Transverse colon (tissue), 4 donors: ENCODE measurements around the gene JPH3.

Experiments
- CTCF ChIP-seq, 5 experiments: fragments of 200-600 bp in 3 of 5; fragments of 450-650 bp in 2 of 5; sonication (generic) in 3 of 5; IDR thresholded peaks; 1 replicate in 2 of 5; 2 replicates in 3 of 5; pipeline ENCODE4 v1.5.1; 2016 to 2017; ENCODE audit warnings: antibody characterized with exemption in 5 of 5, inconsistent platforms in 3 of 5, mild to moderate bottlenecking in 2 of 5, moderate library complexity in 1 of 5
- POLR2A ChIP-seq: fragments of 450-650 bp; IDR thresholded peaks from one replicate; pipeline ENCODE4 v1.6.1; 2016; ENCODE audit warnings: antibody characterized with exemption, mild to moderate bottlenecking, moderate library complexity
- POLR2AphosphoS5 ChIP-seq, 3 donors: sonication (generic); formaldehyde crosslinking; IDR thresholded peaks; one replicate each; pipeline ENCODE4 v1.6.1; 2016; ENCODE audit warnings: antibody characterized with exemption in 3 of 3

DNA sequence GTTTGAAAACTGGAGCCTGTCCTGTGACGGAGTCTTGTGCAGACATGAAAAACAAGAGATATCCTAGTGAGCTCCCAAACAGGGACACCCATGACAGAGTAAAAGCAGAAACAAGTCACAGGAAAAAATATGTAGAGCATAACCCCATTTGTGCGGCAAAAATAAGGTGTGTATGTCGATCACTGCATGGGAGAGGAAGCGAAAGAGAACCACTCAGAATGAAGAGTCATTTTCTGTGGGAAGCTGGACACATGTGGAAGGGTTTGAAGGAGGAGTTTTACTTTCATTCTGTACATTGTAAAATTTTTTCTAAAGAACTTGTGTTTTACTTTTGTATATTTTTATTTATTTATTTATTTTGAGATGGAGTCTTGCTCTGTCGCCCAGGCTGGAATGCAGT lies 72.1 kb downstream of the JPH3 start:
- TF ChIP-seq POLR2A (no peak), CTCF (IDR thresholded peaks at IDR 0.05) (no peak), POLR2AphosphoS5 (IDR thresholded peaks at IDR 0.05) (no peak)
